ENCODE measurements around the gene PHKG1.
A peak's percentile ranks its signal among the peaks of the same experiment; 100 is the strongest.
"Not testable (repeated sequence)": the region's sequence is repeated elsewhere in the genome, so short reads cannot be mapped to it uniquely, and the experiment has no call there.

PHKG1 gene

DNA sequence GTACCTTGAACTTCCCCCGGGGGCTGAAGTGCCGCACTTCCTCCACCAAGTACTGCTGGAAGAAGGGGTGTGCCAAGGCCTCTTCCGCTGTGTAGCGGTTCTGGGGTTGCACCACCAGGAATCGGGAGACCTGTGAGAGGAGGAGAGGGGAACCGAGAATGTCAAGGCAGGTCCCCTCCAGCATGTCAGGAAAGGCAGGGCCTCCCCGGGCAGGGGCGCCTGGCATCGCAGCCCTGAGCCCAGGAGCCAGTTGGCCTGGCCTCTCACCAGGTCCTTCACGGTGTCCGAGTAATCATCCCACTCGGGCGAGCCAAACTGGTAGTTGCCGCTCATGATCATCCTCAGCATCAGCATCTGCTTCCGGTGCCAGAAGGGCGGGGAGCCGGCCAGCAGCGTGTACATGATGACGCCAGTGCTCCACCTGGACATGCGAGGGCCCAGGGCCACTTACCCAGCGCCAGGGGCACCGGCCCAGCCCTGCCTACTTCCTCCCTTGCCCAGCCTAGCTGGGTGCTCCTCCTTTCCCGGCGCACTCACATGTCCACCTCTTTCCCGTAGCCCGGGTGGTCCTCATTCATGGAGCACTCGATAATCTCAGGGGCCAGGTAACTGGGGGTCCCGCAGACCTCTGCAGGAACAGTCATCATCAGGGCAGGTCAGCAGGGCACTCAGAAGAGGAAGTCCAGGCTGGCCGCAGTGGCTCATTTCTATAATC lies 11.0 kb downstream of the PHKG1 start:
- no peak for DNase-seq

DNA sequence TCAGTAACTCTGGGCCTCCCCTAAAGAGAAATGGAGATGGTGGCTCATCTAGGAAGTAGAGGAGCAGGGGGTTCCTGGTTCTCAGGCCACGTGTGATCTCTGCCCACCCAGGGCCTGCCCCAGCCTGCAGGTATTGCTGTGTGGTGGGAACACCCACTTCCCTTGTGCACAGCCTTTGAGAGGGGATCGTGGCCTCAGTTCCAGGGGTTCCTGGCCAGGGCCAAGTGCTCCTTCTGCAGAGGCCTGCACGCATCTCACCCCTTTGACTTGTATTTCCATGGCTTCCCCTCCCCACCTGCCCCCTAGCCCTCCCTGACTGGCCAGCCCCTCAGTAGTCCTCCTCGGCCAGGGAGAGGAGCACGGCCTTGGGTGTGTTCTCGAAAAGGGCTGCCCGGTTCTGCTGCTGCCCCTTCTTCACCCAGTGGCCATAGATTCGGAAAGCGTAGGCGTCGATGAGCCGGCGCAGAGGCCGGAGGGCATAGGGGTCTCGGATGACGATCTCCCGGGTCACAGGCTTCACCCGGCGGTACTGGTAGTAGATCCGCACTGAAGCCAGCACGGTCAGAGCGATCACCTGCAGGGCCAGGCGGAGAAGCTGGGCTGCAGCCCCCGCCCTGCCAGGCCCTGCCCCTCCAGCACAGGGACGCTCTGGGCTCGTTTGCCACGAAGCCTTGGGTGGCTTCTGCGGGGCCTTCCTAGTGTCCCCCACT lies 11.9 kb downstream of the PHKG1 start:
- not testable (repeated sequence) for DNase-seq

DNA sequence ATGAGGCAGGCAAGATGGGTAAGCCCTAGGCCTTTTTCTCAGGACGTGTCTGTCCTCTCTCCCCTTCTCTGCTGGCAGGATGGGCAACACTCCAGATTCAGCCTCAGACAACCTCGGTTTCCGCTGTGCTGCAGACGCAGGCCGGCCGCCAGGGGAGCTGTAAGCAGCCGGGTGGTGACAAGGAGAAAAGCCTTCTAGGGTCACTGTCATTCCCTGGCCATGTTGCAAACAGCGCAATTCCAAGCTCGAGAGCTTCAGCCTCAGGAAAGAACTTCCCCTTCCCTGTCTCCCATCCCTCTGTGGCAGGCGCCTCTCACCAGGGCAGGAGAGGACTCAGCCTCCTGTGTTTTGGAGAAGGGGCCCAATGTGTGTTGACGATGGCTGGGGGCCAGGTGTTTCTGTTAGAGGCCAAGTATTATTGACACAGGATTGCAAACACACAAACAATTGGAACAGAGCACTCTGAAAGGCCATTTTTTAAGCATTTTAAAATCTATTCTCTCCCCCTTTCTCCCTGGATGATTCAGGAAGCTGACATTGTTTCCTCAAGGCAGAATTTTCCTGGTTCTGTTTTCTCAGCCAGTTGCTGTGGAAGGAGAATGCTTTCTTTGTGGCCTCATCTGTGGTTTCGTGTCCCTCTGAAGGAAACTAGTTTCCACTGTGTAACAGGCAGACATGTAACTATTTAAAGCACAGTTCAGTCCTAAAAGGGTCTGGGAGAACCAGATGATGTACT lies 13.1 kb downstream of the PHKG1 start:
- no peak for DNase-seq

DNA sequence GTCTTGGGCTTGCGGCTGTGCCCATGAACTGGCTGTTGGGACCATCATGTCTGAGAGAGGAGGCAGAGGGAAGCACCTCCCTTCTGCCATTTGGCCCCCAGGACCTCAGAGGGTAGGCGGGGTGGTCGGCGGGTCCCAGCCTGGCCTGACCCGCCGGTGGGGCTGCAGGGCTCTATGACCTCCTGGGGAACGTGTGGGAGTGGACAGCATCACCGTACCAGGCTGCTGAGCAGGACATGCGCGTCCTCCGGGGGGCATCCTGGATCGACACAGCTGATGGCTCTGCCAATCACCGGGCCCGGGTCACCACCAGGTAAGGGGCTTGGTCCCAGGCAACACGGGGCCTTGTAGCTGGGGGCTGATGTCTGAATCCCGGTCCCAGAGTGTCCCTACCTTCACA lies 14.6 kb downstream of the PHKG1 start:
- DNase-seq, result no peak

DNA sequence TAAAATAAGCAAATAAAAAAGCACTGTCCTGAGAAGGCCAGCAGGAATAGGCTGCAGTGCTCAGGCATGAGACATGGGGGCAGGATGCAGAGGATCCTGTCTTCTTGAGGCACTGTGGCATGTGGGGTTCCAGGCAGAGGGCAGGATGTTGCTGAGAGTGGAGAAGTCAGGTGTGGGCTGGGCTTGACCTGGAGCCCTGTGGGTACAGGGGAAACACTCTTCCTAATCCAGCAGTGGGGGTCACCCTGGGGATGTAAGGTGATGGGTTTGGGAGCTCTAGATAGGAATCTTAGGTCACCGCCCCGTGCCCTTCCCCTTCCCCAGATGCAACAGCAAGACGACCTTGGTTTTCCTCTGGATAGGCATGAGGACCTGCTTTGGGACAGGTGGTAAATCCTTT lies 15.1 kb downstream of the PHKG1 start:
- DNase-seq, result no peak

DNA sequence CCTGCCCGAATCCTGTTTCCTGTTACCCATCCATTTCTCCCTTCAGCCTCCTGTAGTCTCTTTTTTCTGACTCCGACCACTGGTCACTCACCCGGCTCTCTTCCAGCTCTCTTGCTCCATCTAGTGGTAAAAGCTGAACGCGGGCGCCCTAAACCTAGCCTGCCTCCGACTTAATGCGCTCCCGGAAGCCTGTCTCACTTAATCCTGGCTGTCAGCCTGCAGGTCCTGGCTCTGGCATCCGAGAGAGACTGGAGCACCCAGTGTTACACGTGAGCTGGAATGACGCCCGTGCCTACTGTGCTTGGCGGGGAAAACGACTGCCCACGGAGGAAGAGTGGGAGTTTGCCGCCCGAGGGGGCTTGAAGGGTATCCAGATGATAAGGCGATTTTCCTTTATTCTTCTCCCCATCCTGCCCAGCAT lies 18.4 kb downstream of the PHKG1 start:
- DNase-seq, result peak; percentile 44 to 51

DNA sequence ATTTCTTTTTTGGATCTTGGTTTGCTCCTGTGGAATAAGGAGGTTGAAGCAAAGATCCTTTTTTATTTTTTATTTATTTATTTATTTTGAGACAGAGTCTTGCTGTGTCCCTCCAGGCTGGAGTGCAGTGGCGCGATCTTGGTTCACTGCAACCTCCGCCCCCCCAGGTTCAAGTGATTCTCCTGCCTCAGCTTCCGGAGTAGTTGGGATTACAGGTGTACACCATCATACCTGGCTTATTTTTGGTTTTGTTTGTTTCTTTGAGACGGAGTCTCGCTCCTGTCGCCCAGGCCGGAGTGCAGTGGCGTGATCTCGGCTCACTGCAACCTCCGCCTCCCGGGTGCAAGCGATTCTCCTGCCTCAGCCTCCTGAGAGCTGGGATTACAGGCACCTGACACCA lies 26.4 kb downstream of the PHKG1 start:
- DNase-seq, result not testable (repeated sequence)

DNA sequence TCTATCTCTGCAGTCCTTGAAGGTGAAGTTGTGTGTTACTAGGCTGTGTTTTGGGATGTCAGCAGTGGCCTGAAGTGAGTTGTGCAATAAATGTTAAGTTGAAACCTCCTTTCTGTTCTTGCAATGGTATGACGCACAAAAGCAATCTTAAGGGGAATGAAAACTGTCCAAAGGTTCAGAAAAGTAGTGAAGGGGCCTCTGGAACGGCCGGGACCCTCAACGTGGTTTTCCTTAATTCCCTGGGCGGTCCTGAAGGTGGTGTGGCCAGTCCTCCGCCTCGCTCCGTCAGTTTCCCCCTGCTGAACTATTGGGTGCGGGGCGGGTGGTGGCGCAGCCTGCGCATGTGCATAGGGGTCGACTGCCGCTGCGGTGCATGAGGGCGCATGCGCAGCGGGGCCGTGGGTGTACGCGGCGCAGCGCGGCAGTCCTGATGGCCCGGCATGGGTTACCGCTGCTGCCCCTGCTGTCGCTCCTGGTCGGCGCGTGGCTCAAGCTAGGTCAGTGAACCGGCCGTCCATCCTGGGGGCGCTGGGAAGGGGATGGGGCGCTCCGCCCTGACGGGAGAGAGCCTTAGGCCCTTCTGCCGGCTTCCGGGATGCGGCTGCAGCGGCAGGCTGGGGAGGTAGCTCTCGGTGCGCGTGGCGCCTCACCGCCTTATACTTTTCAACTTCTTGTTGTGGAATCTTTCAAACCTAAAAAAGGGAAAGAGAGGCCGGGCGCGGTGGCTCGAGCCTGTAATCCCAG lies 28.7 kb downstream of the PHKG1 start, which contains the start of gene SUMF2:
Gene SUMF2, plus strand, starts transcription at position 405 of the 744 bp plus-strand sequence. Its CDS starts 26 bp downstream, at position 431.
- DNase-seq, result peak; percentile 77 to 80

DNA sequence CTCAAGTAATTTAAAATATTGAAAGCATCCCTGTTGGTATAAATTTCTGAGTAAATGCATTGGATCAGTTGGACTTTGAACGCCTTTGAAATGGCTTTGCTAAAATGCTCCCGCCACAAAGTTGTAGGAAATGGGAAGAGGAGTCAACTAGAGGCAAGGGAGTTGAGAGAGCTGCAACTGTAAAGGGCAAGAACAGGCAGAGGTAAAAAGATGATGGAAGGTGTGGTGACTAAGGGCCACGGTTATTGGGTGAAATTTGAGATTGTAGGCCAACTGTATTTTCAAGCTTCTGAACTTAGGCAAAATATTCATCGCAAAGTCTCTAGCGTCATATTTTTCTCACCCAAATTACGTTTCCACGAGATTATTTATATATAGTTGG lies 29.3 kb downstream of the PHKG1 start:
- DNase-seq, result no peak

DNA sequence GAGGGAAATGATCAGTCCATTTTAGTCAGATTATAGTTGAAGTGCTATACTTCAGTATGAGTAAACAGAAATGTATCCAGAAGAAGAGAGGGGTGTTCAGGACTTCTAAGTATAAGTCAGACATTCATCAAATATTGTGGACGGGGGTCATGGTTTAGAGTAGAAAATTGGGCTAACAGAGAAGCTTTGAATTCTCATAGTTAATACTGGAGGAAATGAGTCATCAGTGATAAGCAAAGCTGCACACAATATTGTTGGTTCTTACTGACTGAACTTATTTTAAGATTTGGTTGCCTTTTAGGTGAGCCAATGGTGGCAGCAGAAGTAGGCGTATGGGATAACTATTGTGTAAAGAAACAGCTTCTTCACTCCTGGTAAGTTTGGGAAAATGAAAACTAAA lies 30.4 kb downstream of the PHKG1 start:
- no peak for DNase-seq

DNA sequence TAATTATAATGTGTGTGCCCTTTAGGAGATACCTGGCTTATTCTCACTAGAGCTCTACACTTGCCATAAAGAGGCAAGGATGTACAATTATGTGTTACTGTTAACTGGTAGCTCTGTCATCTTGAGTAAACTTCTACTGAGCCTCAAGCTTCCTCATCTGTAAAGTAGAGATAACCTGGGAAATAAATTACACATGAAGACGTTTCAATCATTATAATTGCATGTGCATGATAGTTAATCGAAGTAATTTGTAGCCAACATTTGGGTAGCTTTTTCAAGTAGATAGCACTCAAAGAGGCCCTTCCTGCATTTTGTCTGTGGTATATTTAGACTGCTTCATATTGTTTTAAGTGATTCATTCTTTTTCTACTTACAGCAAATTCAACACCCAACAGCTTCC lies 38.8 kb downstream of the PHKG1 start:
- DNase-seq, result no peak

DNA sequence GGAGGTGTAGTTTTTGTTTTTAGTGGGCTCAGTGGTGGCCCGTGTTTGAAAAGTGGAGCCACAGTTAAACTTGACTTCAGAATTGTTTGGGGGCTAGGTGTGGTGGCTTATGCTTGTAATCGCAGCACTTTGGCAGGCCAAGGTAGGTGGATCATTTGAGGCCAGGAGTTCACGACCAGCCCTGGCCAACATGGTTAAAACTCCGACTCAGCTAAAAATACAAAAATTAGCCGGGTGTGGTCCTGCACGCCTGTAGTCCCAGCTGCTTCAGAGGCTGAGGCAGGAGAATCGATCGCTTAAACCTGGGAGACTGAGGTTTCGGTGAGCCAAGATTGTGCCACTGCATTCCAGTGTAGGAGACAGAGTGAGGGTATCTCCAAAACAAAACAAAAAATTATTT lies 39.4 kb downstream of the PHKG1 start:
- no peak for DNase-seq

DNA sequence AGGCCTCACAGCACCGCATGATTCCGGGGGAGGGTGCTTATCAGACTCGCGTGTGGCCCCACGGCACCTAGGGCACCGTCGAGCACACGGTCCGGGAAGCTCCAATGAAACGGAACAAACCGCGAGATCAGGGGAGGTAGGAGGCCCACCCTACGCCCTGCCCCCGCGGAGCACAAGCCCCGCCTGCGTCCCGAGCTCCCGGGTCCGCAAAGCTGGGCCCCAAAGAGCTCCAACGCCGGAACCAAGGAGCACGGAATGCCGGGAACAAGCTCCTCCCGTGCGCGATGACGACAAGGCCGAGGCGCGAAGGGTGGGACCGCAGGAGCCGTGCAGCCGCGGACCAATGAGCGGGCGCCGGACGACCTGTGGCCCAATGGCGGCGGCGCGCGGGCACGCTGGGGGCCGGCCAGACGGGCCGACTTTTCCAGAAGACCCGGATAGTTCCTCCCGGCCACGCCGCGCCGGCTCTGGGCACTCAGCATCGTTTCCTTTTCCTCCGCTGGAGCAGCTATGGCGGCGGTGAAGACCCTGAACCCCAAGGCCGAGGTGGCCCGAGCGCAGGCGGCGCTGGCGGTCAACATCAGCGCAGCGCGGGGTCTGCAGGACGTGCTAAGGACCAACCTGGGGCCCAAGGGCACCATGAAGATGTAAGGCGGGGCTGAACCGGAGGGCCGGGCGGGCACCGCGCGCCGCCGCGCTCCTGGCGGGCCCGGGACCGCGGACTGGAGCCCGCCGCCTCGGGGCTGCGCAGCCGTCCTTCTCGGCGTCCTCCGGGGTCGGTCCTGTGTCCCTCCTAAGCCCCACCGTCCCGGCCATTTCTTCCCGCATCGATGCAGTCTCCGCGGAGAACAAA lies 41.2 kb downstream of the PHKG1 start, which contains the start of the genes CCT6A and PSPH:
Gene CCT6A, plus strand, starts transcription at position 427 of the 853 bp plus-strand sequence. Its CDS starts 84 bp downstream, at position 511.
Gene PSPH, minus strand, starts transcription at position 106 of the 853 bp plus-strand sequence. CDS start 30,232 bp downstream, outside the sequence.
- DNase-seq, result peak; percentile 85 to 86

DNA sequence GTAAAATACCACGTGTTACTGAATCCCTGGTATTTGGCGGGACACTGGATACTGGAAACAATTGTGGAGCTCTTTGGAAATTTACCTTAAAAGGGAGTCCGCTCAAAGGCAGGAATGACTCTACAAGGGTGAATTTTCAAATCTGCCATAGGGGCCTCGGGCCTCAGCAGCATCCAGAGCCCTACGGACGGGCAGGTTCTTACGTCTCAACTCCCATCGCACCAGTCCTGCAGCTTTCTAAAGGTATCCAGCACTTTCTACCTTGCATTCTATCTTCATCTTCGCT lies 41.8 kb downstream of the PHKG1 start:
- DNase-seq, result no peak

DNA sequence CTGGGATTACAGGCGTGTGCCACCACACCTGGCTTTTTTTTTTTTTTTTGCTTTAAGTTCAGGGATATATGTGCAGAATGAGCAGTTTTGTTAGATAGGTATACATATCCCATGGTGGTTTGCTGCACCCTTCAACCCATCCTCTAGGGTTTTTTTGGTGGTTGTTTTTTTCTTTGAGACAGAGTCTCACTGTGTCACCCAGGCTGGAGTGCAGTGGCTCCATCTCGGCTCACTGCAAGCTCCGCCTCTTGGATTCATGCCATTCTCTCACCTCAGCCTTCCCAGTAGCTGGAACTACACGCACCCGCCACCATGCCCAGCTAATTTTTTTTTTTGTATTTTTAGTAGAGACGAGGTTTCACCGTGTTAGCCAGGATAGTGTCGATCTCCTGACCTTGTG lies 44.0 kb downstream of the PHKG1 start:
- not testable (repeated sequence) for DNase-seq

DNA sequence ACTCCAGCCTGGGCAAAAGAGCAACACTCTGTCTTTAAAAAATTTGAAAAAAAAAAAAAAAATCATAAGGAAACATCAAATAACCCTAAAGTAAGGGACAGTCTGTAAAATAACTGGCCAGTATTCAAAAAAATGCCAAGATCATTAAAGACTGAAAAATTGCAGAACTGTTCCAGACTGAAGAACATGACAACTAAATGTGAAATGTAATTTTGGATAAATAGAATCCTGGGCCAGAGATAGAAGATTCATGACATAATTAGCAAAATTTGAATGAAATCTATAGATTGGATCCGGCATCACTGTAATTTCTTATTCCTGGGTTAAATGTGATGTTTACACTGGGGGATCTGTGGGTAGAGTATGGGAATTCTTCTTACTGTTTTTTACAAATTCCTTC lies 44.5 kb downstream of the PHKG1 start:
- no peak for DNase-seq

DNA sequence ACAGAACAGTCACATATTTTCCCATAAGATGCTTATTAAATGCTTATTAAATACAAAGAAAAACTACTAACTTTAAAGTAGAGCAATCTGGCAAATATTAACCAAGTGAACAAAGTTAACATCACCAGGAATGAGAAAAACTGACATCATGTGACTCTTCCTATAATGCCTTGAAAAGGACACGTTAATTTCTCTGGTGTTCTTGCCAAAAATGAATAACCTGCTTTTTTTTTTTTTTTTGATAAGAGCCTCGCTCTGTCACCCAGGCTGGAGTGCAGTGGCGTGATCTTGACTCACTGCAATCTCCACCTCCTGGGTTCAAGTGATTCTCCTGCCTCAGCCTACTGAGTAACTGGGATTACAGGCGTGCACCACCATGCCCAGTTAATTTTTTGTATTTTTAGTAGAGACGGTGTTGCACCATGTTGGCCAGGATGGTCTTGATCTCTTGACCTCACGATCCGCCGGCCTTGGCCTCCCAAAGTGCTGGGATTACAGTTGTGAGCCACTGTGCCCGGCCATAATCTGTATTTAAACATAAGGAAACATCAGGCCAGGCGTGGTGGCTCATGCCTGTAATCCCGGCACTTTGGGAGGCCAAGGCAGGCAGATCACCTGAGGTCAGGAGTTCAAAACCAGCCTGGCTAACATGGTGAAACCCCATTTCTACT lies 45.2 kb downstream of the PHKG1 start:
- DNase-seq, result not testable (repeated sequence)

DNA sequence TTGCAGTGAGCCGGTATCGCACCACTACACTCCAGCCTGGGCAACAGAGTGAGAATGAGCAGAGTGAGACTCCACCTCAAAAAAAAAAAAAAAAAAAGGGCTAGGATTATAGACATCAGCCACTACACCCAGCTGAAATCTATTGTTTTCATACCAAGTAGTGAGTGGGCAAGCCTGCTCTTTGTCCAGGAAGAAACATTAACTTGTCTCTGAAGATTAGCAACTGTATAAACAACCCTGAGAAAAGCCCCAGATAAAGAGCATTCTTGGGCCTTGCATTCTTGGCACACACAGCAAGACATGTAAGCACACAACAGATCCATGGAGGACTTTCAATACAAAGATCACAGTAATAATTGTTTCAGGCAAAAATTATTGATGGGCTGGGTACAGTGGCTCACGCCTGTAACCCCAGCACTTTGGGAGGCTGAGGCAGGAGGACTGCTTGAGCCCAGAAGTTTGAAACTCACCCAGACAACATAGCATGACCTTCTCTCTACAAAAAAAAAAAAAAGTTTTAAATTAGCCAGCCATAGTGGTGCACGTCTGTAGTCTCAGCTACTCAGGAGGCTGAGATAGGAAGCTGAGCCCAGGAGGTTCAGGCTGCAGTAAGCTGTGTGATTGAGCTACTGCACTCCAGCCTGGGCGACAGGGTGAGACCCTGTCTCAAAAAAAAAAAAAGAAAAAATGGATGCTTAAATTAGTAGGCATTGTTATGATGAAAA lies 45.9 kb downstream of the PHKG1 start:
- DNase-seq, result no peak

DNA sequence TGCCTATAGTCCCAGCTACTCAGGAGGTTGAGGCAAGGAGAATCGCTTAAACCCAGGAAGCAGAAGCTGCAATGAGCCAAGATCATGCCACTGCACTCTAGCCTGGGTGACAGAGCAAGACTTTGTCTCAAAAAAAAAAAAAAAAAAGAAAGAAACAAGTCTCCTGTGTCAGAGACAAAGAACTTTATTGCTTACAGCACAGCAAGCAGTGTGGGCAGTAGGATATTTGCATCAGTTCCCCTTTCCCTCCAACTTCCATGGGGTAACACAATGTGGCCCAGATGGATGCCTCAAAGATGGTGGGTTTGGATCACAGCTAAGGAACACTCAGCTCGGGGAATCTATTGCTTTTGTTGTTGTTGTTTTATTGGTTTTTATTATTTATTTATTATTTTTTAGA lies 47.0 kb downstream of the PHKG1 start:
- DNase-seq, result not testable (repeated sequence)

DNA sequence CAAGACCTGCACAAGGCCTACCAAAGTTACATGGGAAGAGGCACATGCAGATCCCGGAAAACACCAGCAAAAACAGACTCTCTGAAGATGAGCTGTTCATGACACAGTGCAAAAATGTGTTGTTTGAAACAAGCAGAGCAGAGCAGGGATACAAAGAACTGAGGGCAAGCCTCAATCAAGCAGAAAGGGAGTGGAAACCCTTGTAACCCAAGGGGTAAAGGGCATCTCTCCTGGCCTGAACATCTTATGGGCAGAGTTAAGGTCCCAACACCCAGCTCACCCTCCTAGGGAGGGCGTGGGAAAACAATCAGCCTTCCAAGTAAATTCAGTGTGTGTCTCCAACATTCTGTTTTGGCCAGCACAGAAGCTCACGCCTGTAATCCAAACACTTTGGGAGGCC lies 52.0 kb downstream of the PHKG1 start:
- no peak for DNase-seq

All from AML-193 (cell line).